Mesenchymal stem cell (in vitro differentiated cells and primary cell): ENCODE results near the gene NKX2-2. TPM values are rescaled to one million over a fixed set of nuclear protein-coding genes. Genes with fewer than 3 reads are reported as not detected.
A peak's percentile ranks its signal among the peaks of the same experiment; 100 is the strongest.

Experiments
- DNase-seq: peaks from one replicate; pipeline ENCODE4 v3.0.0-alpha.2; 2013
- H2AFZ ChIP-seq: one replicate; pipeline ENCODE4 v1.6.1; 2013; ENCODE audit warnings: low read depth, mild to moderate bottlenecking, control low read depth, inconsistent platforms, low read length, moderate library complexity
- H2AK5ac ChIP-seq: 2 replicates; pipeline ENCODE4 v1.6.1; 2013; ENCODE audit warnings: low read length, moderate library complexity, mild to moderate bottlenecking, inconsistent platforms; ENCODE audit not compliant: severe bottlenecking
- H2BK120ac ChIP-seq: one replicate; pipeline ENCODE4 v1.6.1; 2013; ENCODE audit warnings: low read depth, mild to moderate bottlenecking, inconsistent platforms, low read length, moderate library complexity
- H2BK12ac ChIP-seq, 2 experiments: one replicate each; pipeline ENCODE4 v1.6.1; 2013; ENCODE audit warnings: inconsistent platforms in 2 of 2, low read length in 2 of 2, mild to moderate bottlenecking in 2 of 2, moderate library complexity in 2 of 2, control low read depth in 1 of 2
- H2BK15ac ChIP-seq: one replicate; pipeline ENCODE4 v1.6.1; 2013; ENCODE audit warnings: mild to moderate bottlenecking, low read depth, inconsistent platforms; ENCODE audit not compliant: poor library complexity, severe bottlenecking
- H2BK5ac ChIP-seq: 2 replicates; pipeline ENCODE4 v1.6.1; 2013; ENCODE audit warnings: low read depth, mild to moderate bottlenecking, low read length, control low read depth, inconsistent platforms; ENCODE audit not compliant: poor library complexity, severe bottlenecking
- H3K14ac ChIP-seq, 2 experiments: one replicate each; pipeline ENCODE4 v1.6.1; 2013; ENCODE audit warnings: inconsistent platforms in 2 of 2, low read length in 2 of 2, control low read depth in 1 of 2, mild to moderate bottlenecking in 1 of 2, moderate library complexity in 1 of 2
- H3K18ac ChIP-seq, 2 experiments: one replicate each; pipeline ENCODE4 v1.6.1; 2013; ENCODE audit warnings: inconsistent platforms in 2 of 2, low read length in 2 of 2, control low read depth in 1 of 2, low read depth in 1 of 2, mild to moderate bottlenecking in 1 of 2
- H3K23ac ChIP-seq, 2 experiments: one replicate each; pipeline ENCODE4 v1.6.1; 2013; ENCODE audit warnings: inconsistent platforms in 2 of 2, low read length in 2 of 2, mild to moderate bottlenecking in 2 of 2, moderate library complexity in 2 of 2, control low read depth in 1 of 2
- H3K27ac ChIP-seq: 2 replicates; pipeline ENCODE4 v1.5.1; 2013; ENCODE audit warnings: mild to moderate bottlenecking, moderate library complexity, low read length, control low read depth, inconsistent platforms; ENCODE audit not compliant: poor library complexity, severe bottlenecking
- H3K27me3 ChIP-seq, 2 experiments: 2 replicates each; pipeline versions ENCODE4 v1.6.1 to v1.7.0; 2013; ENCODE audit warnings: low read length in 2 of 2, mild to moderate bottlenecking in 2 of 2, moderate library complexity in 2 of 2, control low read depth in 1 of 2, inconsistent platforms in 1 of 2; ENCODE audit not compliant: control insufficient read depth in 1 of 2, insufficient read depth in 1 of 2
- H3K36me3 ChIP-seq, 2 experiments: 2 replicates each; pipeline versions ENCODE4 v1.6.1 to v1.7.0; 2013; ENCODE audit warnings: low read length in 2 of 2, control low read depth in 1 of 2, inconsistent platforms in 1 of 2, low read depth in 1 of 2, mild to moderate bottlenecking in 1 of 2; ENCODE audit not compliant: insufficient read depth in 2 of 2, control insufficient read depth in 1 of 2
- H3K4ac ChIP-seq, 2 experiments: one replicate each; pipeline ENCODE4 v1.6.1; 2013; ENCODE audit warnings: inconsistent platforms in 2 of 2, low read length in 2 of 2, mild to moderate bottlenecking in 2 of 2, moderate library complexity in 2 of 2, control low read depth in 1 of 2, low read depth in 1 of 2
- H3K4me1 ChIP-seq: 2 replicates; pipeline ENCODE4 v1.6.1; 2013; ENCODE audit warnings: low read depth, low read length, control low read depth; ENCODE audit not compliant: control insufficient read depth, insufficient read depth
- H3K4me2 ChIP-seq: 2 replicates; pipeline ENCODE4 v1.6.1; 2013; ENCODE audit warnings: low read length, mild to moderate bottlenecking, inconsistent platforms; ENCODE audit not compliant: poor library complexity, severe bottlenecking
- H3K4me3 ChIP-seq, 2 experiments: 2 replicates each; pipeline versions ENCODE4 v1.5.1 to v1.7.0; 2013; ENCODE audit warnings: low read length in 2 of 2, mild to moderate bottlenecking in 2 of 2, control low read depth in 1 of 2, low read depth in 1 of 2; ENCODE audit not compliant: insufficient read depth in 1 of 2
- H3K79me1 ChIP-seq: replicated peaks from 2 replicates; pipeline ENCODE4 v1.6.1; 2013; ENCODE audit warnings: mild to moderate bottlenecking, control low read depth, low read length, inconsistent platforms; ENCODE audit not compliant: poor library complexity, severe bottlenecking
- H3K9ac ChIP-seq: 2 replicates; pipeline ENCODE4 v1.7.0; 2013; ENCODE audit warnings: mild to moderate bottlenecking, low read length, moderate library complexity
- H3K9me3 ChIP-seq: 2 replicates; pipeline ENCODE4 v1.7.0; 2013; ENCODE audit warnings: mild to moderate bottlenecking, low read length; ENCODE audit not compliant: control insufficient read depth
- H4K8ac ChIP-seq: one replicate; pipeline ENCODE4 v1.6.1; 2013; ENCODE audit warnings: inconsistent platforms, mild to moderate bottlenecking, low read length, moderate library complexity
- H4K91ac ChIP-seq: one replicate; pipeline ENCODE4 v1.6.1; 2013; ENCODE audit warnings: mild to moderate bottlenecking, low read length, inconsistent platforms
- WGBS: methylation state at CpG from one replicate; pipeline ENCODE4 v1.1.7; 2013; ENCODE audit warnings: mixed read lengths; 5-methylcytosine and 5-hydroxymethylcytosine counted together
- polyA plus RNA-seq, 2 experiments: library from polyadenylated mRNA; stranded (reverse); fragments of 200-250 nt; gene quantifications; one replicate each; pipeline ENCODE4 v1.2.3, GENCODE V29; 2013

The NKX2-2 gene
- polyA plus RNA-seq (2013, experiment 1 of 2), result not detected
- polyA plus RNA-seq (2013, experiment 2 of 2), result not detected

DNA sequence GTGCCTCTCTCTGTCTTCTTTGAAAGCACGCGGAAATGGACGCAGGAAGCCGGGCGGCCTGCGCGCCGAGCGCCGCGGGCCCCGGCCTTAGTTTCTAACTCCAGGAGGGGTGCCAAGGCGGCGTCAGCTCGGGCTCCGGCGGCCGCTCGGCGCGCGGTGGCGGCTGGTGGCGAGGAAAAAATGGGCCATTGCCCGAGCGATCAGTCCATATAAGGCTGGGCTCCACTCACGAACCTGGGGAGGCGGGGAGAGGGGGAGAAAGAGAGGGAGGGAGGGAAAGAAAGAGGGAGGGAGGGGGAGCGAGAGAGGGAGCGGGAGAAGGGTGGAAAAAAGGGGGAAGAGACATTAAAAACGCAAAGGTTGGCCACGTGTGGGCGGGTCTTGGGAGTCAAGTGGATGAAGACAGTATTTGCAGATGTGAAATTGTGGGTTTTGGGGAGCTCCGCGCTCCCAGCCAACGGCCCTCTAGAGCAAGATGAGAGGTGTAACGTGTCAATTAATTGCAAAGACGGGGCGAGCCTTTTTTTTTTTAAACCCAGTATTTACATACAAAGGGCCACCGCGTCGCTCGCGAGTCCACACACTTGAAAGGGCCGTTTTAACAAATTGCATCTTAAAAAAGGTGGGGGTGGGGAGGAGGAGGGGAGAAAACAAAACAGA, at the start of gene NKX2-2:
Gene NKX2-2, minus strand, starts transcription at position 184 of the 660 bp plus-strand sequence. CDS start 395 bp downstream, outside the sequence.
- Histone ChIP-seq H2BK5ac (no peak within 1 kb of the TSS), H3K18ac (no peak within 1 kb of the TSS), H3K9me3 (no peaks in the 10 kb centered on the region), H2BK12ac (no peak within 1 kb of the TSS), H2BK120ac (no peak within 1 kb of the TSS), H3K4me2 (peak within 1 kb of the TSS; percentile 23), H3K79me1 (no peaks in the 10 kb centered on the region), H2AFZ (no peak within 1 kb of the TSS), H3K27me3 (peaks cover 84 to 94% of the 10 kb centered on the region in 2 experiments), H3K27ac (no peak within 1 kb of the TSS), H3K4ac (no peak within 1 kb of the TSS), H4K91ac (no peak within 1 kb of the TSS), H3K4me1 (peaks cover 35% of the 10 kb centered on the region), H2BK15ac (no peak within 1 kb of the TSS), H3K36me3 (no peaks in the 10 kb centered on the region), H3K23ac (peak within 1 kb of the TSS in 1 of 2 experiments; percentile 23), H3K9ac (no peak within 1 kb of the TSS), H4K8ac (no peak within 1 kb of the TSS), H2AK5ac (no peak within 1 kb of the TSS), H3K14ac (no peak within 1 kb of the TSS), H3K4me3 (peak within 1 kb of the TSS in 1 of 2 experiments; percentile 67)
- no peak for DNase-seq
- under 1% methylated on average over 39 of the region's 45 CpGs for WGBS

DNA sequence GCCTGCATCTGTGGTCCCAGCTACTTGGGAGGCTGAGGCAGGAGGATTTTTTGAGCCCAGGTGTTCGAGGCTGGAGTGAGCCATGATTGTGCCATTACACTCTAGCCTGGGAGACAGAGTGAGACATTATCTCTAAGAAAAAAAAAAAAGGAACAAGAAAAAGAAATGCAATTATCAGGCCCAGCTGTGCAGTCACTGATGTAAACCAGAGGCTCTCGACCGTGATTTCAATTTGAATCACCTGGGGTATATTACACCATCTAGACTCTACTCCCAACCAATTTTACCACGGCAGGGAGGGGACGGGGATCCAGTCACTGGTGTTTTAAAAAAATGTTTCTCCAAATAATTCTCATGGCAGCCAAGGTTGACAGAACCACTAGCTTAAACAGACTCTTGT, 48.8 kb upstream of the NKX2-2 start:
- H2BK120ac ChIP-seq, result no peak overlapping the region
- no peak overlapping the region for H2BK12ac ChIP-seq
- peaks cover 7 to 16% of the 10 kb centered on the region in 2 experiments for H3K27me3 ChIP-seq
- no peak overlapping the region for H2AFZ ChIP-seq
- no peaks in the 10 kb centered on the region for H3K4me1 ChIP-seq
- H3K4me3 ChIP-seq, result no peak overlapping the region
- H3K79me1 ChIP-seq, result no peaks in the 10 kb centered on the region
- H4K8ac ChIP-seq, result no peak overlapping the region
- no peak overlapping the region for H3K14ac ChIP-seq
- H2AK5ac ChIP-seq, result no peak overlapping the region
- H3K4me2 ChIP-seq, result no peak overlapping the region
- H3K4ac ChIP-seq, result no peak overlapping the region
- DNase-seq, result no peak
- H2BK5ac ChIP-seq, result no peak overlapping the region
- WGBS, result 65% methylated on average over 5 of the region's 5 CpGs
- no peak overlapping the region for H3K9ac ChIP-seq
- no peaks in the 10 kb centered on the region for H3K9me3 ChIP-seq
- no peak overlapping the region for H3K18ac ChIP-seq
- no peak overlapping the region for H2BK15ac ChIP-seq
- no peak overlapping the region for H3K27ac ChIP-seq
- no peak overlapping the region for H4K91ac ChIP-seq
- H3K36me3 ChIP-seq, result no peaks in the 10 kb centered on the region
- H3K23ac ChIP-seq, result no peak overlapping the region

DNA sequence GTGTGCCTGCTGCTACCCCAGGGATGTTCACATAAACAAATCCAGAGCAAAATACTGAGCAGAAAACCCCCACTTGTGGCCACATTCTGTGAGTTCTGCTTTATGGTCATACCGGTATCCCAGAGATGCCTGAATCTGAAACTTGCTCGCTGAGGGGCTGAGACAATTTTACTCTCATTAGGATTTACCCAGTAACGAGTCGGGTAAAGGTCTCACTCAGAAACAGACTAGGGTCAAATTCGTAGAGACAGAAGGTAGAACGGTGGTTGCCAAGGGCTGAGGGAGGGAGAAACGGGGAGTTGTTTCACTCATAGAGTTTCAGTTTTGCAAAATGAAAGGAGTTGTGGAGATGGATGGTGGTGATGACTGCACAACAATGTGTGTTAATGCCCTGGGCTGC, 45.4 kb upstream of the NKX2-2 start:
- no peaks in the 10 kb centered on the region for H3K4me1 ChIP-seq
- H3K9ac ChIP-seq, result no peak overlapping the region
- H3K18ac ChIP-seq, result no peak overlapping the region
- no peak for DNase-seq
- no peak overlapping the region for H2BK12ac ChIP-seq
- H3K9me3 ChIP-seq, result no peaks in the 10 kb centered on the region
- no peak overlapping the region for H2AFZ ChIP-seq
- no peaks in the 10 kb centered on the region for H3K36me3 ChIP-seq
- H4K91ac ChIP-seq, result no peak overlapping the region
- 84% methylated on average over 7 of the region's 7 CpGs for WGBS
- H2BK120ac ChIP-seq, result no peak overlapping the region
- peaks cover 7 to 19% of the 10 kb centered on the region in 2 experiments for H3K27me3 ChIP-seq
- H4K8ac ChIP-seq, result no peak overlapping the region
- no peaks in the 10 kb centered on the region for H3K79me1 ChIP-seq
- no peak overlapping the region for H2BK15ac ChIP-seq
- no peak overlapping the region for H3K14ac ChIP-seq
- H2BK5ac ChIP-seq, result no peak overlapping the region
- no peak overlapping the region for H3K4ac ChIP-seq
- no peak overlapping the region for H3K23ac ChIP-seq
- no peak overlapping the region for H3K4me2 ChIP-seq
- H3K27ac ChIP-seq, result no peak overlapping the region
- no peak overlapping the region for H3K4me3 ChIP-seq
- H2AK5ac ChIP-seq, result no peak overlapping the region

DNA sequence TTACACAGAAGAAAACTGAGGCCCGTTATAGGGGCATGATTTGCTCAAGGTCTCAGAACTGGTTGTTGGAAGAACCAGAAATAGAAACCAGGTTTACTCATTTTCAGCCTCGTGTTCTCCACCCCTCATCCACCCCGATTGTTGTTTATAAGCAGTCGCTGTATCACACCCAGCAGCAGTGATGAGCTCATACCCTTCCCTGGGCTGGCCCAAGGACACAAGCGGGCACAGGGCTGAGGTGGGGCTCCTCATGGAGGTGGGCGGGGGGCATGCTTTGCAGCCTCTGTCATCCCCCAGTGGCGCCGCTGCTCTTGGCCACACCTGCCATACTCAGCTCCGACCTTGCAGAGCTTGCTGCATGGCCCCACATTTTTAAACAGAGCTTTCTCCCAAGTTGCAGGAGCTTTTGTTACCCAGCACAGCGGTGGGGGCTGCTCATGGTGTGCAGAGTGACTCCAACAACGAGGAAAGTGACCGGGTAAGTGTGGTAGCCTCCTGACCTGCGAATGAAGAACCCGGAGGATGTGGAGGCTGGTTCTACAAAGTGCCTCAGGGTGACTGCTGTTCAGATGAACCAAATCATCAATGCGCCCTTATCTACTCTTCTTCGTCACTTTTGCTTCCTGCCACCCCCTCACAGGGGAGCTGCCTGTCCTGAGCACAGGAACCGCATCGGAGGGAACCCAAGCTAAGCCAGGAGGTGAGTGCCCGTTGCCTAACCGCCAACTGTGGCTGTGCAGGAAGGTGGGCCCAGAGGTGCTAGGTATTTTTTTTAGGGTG, 43.6 kb upstream of the NKX2-2 start:
- H2BK12ac ChIP-seq, result no peak overlapping the region
- no peak overlapping the region for H4K91ac ChIP-seq
- H3K23ac ChIP-seq, result no peak overlapping the region
- no peak overlapping the region for H2BK15ac ChIP-seq
- no peak overlapping the region for H3K27ac ChIP-seq
- H3K4me3 ChIP-seq, result no peak overlapping the region
- H4K8ac ChIP-seq, result no peak overlapping the region
- no peak overlapping the region for H3K9ac ChIP-seq
- no peaks in the 10 kb centered on the region for H3K36me3 ChIP-seq
- H3K9me3 ChIP-seq, result no peaks in the 10 kb centered on the region
- no peak for DNase-seq
- H3K4me1 ChIP-seq, result no peaks in the 10 kb centered on the region
- H3K14ac ChIP-seq, result no peak overlapping the region
- H3K27me3 ChIP-seq, result peaks cover 7 to 21% of the 10 kb centered on the region in 2 experiments
- H3K18ac ChIP-seq, result no peak overlapping the region
- H2AK5ac ChIP-seq, result no peak overlapping the region
- no peaks in the 10 kb centered on the region for H3K79me1 ChIP-seq
- H2AFZ ChIP-seq, result no peak overlapping the region
- 85% methylated on average over 20 of the region's 20 CpGs for WGBS
- H3K4ac ChIP-seq, result no peak overlapping the region
- H2BK120ac ChIP-seq, result no peak overlapping the region
- no peak overlapping the region for H3K4me2 ChIP-seq
- H2BK5ac ChIP-seq, result no peak overlapping the region
